DMS153 treated with DMSO at 0.1 percent for 48 hours (cell line): ENCODE measurements around the gene BBS1.
A peak's percentile ranks its signal among the peaks of the same experiment; 100 is the strongest.

Experiments used
- DNase-seq: peaks from one replicate; lab custom pipeline; 2025; ENCODE audit not compliant: unreplicated experiment; lab: John Stamatoyannopoulos, UW

The BBS1 gene

DNA sequence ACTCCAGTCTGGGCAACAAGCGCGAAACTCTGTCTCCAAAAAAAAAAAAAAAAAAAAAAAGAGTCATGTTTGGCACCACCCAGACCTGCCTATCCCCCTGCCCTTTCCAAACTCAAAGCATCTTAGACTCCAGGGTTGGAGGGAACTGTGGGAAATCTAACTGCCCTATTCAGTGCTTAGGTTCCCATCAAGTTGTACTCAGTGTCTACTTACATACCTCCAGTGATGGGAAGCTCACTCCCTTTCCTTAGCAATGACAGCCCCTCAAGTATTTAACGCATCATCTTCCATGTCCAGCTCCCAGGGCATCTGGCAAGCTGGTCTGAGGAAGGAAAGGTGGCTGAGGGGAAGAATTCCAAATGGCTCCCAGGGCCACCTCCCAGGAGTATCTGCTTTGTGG lies 39.3 kb downstream of the BBS1 start:
- no peak for DNase-seq

DNA sequence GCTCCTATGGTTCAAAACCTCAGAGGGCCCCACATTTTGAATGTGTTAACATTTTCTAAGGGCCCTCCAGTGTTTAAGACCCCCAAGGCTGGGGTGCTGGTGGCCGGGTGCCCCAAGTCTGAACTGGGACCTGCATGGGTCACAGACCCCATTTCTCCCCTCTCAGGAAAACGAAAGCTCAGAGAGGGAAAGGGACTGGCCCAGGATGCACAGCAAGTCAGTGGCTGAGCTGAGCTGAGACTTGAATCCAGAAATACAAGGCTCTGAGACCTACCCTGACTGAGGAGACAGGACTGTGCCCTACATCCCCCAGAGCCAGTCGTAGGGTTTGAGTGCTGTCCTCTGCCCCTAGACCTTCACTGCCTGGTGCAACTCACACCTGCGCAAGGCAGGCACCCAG lies 40.5 kb downstream of the BBS1 start:
- DNase-seq = no peak

DNA sequence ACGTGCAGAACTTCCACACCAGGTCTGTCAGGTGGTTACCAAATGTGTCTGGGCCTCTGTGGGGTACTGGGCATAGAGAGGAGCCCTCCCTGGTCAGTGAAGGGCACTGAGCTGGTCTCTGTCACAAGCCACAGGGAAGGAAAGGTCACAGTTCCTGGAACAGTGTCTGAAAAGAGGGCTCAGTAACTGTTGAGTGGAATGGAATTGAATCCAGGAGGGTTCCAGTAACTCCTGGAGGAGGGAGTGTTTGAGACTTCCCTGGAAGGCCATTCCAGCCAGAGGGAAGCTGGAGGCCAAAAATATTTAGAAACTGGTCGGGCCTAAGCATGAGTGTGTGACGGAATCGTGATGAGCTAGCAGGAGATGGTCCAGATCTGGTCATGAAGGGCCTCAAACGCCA lies 44.2 kb downstream of the BBS1 start:
- no peak for DNase-seq

DNA sequence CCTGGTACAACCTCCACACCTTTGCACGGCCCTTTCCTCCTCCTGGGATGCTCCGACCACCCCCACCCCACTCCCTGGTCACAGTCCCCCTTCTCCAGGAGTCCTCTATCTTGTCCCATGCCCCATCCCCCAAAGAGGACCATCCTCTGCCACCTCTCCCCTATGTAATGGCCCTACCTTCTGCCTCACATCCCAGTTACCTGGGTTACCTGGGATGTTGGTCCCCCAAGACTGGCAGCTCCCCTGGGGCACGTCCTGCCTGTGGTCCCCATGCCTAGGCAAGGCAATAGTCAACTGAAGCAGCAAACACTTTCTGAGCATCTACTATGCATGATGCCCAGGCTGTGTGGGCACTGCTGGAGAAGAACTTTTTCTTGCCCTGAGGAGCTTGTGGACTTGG lies 45.0 kb downstream of the BBS1 start:
- DNase-seq = no peak

DNA sequence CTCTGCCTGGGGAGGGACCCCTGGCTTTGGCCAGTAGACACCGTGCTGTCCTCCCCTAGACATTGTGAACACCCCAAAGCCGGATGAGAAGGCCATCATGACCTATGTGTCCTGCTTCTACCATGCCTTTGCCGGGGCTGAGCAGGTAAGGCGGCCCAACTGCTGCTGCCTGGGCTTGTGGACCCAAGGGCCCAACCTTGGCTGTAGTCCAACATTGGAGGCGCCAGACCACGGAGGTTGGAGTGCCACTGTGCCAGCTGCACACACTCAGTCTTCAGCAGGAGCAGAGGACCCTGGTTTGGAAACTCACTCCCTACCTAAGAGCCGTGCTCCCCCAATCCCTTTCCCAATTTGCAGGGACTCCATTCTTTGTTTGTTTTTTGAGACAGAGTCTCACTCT lies 45.7 kb downstream of the BBS1 start:
- DNase-seq = no peak

DNA sequence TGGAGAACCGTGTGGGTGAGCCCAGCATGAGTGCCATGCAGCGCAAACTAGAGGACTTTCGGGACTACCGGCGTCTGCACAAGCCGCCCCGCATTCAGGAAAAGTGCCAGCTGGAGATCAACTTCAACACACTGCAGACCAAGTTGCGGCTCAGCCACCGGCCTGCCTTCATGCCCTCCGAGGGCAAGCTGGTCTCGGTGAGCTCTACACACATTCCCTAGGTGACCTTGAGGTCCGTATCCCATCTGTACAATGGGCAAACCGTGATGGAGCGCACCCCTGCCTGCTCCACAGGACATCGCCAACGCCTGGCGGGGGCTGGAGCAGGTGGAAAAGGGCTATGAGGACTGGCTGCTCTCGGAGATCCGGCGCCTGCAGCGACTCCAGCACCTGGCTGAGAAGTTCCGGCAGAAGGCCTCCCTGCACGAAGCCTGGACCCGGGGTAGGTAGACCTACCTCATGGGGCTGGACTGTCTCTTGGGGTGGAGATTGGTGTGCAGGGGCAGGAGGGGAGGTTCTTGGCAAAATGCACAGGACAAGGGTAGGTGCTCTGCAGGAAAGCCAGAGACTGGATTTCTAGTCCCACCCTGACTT lies 47.4 kb downstream of the BBS1 start:
- DNase-seq = no peak

DNA sequence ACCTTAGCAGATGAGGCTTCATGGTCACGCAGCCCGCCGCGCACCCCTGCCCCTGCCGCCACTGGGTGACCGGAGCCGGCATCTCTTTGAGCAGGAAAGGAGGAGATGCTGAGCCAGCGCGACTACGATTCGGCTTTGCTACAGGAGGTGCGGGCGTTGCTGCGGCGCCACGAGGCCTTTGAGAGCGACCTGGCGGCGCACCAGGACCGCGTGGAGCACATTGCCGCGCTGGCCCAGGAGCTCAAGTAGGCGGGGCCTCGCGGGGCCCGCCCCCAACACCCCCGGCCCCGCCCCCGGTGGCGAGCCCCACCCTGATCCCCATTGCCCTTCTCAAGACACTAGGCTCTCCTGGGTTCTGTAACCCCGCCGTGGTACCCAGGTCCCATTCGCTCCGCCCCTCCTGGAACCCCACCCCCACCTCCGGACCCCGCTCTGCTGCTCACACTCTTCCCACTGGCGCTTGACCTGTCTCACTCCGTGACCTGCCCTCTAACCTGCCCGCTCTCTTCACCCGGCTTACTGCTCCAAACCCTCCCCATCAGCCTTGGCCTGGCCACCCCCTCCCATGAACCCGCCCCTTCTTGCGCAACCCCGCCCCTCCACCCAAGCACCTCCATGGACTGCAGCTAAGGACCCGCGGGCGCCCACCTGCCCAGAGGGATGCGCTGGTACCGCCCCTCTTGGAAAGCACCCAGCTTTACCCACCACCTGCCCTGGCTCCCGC lies 48.9 kb downstream of the BBS1 start:
- DNase-seq = no peak

DNA sequence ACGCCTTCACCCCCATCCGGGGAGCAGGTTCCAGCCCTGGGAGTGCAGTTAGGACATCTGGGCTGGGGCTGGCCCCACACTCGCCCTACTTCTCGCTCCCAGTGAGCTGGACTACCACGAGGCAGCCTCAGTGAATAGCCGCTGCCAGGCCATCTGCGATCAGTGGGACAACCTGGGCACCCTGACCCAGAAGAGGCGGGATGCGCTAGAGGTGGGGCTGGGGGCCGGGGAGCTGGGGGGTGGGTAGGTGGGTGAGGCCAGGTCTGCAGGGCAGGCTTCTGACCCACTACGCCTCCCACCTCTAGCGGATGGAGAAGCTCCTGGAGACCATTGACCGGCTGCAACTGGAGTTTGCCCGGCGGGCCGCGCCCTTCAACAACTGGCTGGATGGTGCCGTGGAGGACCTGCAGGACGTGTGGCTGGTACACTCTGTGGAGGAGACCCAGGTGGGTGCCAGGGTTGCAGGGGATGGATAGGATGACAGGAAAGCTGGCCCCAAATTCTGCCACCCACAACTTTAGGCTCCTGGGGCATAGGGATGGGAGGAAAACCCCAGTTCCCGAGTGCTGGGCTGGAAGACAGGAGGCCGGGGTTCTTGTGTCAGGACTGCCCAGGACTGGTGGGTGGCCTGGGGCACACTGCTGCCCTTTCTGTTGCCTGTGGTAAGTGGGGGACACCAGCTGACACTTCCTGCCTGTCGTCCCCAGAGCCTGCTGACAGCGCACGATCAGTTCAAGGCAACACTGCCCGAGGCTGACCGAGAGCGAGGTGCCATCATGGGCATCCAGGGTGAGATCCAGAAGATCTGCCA lies 49.6 kb downstream of the BBS1 start:
- DNase-seq = no peak

DNA sequence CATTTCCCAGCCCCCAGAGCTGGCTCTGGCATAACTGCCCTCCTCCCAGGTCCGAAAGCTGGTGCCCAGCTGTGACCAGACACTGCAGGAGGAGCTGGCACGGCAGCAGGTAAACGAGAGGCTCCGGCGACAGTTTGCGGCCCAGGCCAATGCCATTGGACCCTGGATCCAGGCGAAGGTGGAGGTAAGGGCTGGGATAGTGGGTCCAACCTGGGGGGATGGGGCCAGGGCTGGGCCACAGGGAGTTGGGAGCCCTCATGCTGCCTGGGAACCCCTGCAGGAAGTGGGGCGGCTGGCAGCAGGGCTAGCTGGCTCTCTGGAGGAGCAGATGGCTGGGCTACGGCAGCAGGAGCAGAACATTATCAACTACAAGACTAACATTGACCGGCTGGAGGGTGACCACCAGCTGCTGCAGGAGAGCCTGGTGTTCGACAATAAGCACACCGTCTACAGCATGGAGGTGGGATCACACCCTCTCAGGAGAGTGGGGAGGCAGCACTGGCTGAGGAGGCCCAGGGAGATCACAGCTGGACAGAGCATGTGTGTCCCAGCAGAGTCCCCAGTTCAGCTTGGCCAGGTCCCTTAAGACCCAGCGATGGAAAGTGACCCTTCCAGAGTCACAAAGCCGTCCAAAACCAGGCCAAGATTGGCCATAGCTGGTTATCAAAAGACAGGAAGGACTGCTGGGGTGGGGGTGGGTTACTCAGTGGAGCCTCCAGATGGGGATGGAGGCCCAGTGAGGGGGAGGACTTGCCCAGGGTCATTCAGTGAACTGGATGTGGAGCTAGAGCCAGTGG lies 50.9 kb downstream of the BBS1 start:
- no peak for DNase-seq

DNA sequence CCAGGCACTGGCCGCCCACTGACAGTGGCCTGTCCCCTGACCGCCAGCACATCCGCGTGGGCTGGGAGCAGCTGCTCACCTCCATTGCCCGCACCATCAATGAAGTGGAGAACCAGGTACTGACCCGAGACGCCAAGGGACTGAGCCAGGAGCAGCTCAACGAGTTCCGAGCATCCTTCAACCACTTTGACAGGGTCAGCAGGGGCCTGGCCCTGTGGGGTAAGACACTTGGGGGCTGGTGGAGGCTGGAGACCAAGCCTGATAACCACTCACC lies 51.5 kb downstream of the BBS1 start:
- no peak for DNase-seq

DNA sequence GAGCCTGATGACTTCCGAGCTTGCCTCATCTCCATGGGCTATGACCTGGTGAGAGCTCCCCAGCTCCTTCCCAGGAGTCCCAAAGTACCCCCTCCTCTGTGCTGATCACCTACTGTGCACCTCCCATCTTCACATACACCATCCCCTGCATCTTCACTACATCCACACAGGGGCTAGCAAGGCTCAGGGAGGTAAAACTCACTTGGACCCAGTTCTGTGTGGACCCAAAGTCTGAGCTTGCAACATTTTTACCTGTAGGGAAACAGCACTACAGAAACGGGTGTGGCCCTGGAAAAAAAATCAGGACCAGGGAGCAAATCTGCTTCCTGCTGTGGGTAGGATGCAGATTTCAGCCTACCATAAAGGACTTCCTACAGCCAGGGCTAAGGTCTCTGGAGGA lies 51.8 kb downstream of the BBS1 start:
- no peak for DNase-seq

DNA sequence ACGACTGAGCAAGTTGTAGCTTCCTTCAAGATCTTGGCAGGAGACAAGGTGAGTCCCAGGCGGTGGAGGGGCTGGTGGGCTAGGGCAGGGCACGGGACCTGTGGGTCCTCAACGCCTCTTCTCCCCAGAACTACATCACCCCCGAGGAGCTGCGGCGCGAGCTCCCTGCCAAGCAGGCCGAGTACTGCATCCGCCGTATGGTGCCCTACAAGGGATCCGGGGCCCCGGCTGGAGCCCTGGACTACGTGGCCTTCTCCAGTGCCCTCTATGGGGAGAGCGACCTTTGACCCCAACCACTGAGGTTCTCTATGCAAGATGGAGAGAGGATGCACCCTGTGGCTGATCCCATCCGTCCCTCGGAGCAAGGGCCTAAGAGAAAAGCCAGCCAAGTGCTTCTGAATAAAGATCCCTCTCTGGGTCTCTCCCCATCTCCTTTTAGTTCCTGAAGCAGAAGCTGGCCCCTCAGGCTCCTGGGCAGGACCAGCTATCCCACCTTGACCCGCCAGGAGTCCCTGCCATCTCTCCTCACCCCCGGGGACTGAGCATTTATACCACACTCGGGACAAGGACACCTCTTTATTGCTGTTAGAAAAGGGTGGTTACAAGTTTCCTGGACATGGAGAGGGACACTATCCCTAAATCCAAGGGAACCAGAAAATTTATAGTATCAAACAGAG lies 52.6 kb downstream of the BBS1 start:
- DNase-seq = no peak

DNA sequence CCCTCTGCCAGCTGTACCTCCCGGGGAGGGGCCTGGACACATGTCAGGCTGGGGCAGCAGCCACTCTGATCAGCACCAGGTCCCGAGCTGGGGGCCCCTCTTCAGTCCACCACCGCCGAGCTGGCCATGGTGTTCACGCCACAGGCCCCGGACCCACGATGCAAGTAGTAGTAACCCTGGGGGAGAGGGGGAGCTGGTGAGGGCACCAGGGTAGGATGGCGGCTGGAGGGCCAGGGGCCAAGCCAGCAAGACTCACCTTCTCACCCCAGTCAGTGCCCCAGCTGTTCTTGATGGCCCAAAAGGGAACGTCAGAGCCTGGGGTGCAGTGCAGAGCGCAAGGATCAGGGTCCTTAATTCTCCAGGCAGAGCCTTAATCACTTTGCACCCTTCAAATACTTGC lies 53.4 kb downstream of the BBS1 start:
- DNase-seq = no peak

DNA sequence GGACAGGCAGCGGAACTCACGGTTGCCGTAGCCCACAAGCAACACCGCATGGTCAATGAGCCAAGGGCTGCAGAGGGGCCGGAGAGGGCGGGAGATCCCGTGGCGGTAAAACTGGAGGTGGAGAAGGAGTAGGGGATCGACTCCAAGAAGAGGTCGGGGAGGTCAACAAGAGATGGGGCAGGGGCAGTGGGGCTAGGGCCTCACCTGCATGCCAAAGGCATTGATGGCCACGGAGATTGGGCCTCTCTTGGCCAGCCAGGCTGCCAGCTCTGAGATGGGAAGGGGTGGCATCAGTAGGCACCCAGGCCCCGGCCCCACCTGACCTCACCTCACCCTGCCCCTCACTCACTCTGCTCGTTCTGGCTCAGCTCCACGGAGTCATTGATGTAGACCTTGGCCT lies 54.1 kb downstream of the BBS1 start:
- DNase-seq = no peak

DNA sequence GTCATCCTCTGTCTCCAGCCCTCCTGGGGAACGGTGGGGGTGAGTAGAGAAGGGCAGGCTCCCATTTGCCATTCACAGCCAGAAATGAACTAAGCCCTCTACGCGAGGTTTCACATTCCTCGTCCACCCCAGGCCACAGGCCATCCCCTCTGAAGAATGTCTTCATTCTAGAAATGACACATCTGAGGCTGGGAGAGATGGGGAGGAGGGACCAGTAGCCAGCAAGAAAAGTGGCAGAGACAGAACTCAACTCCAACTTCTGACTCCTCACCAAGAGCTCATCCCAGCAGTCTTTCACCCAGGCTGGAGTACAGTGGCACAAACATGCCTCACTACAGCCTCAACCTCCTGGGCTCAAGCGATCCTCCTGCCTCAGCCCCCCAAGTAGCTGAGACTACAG lies 54.5 kb downstream of the BBS1 start:
- no peak for DNase-seq

DNA sequence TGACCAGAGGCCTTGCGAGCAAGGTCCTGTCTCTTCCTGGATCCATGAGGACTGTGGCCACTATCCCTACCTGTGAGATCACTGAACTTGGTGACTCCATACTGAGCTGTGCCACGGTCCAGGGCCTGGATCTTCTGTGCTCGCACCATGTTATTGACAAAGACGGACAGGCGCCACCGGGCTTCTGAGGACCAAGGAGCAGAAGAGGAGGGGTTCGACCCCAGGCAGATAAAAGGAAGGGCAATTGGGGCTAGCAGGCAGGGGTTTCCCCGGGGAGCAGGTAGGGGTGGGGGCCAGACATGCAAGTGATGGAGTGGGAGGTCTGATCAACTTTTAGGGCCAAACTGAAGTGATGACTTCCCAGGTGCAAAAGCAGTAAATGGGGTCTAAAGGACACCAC lies 55.8 kb downstream of the BBS1 start:
- no peak for DNase-seq

DNA sequence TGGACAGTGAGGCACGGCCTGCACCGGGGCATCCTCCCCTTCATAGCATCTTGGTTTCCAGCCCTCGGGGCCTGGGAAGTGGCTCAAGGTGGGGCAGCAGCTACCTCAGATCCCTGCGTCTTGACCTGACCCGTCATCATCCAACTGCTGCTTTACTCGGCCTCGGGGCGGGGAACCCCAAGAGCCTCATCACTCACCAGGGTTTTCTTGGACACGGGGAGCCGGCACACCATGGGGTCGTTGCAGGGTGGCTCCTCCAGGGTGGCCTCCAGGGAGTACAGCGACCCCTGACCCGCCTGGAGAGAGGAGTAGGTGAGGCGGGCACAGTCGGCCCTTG lies 57.3 kb downstream of the BBS1 start:
- DNase-seq = no peak

DNA sequence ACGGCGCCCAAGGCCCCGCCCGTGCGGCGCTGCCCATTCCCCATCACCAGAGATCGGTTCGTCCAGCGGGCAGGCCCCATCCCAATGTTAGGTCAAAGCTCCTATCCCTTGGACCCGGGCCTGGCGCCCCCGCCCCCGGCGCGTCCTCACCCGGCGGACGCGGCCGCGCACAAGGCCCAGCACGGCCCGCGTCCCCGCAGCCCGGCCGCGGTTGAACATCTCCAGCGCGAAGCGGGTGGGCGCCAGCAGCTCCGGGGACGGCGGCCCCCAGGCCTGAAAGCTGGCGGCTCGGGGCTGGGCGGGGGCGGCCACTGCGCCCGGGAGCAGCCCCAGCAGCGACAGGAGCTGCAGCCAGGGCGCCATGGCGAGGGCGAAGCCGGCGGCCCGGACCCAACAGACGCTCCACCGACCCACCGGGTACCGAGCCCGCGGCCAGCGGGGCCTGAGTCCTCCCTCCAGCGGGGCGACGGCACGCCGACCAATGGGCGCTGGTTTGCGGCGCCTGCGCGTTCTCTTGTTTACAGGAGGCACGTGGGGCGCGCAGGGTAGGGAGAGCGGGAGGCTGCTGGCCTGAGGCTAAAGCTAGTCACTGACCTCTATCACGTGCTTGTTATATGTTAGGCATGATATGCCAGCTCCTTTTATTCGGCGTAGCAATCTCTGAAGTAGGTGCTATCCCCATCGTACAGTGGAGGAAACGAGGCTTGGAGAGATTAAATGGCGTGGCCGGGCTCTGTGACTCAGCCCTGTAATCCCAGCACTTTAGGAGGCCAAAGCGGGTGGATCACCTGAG lies 57.9 kb downstream of the BBS1 start, which contains the start of gene CTSF:
Gene CTSF, minus strand, starts transcription at position 483 of the 793 bp plus-strand sequence. Its CDS starts 120 bp downstream, at position 363.
- peak; percentile 58 for DNase-seq

DNA sequence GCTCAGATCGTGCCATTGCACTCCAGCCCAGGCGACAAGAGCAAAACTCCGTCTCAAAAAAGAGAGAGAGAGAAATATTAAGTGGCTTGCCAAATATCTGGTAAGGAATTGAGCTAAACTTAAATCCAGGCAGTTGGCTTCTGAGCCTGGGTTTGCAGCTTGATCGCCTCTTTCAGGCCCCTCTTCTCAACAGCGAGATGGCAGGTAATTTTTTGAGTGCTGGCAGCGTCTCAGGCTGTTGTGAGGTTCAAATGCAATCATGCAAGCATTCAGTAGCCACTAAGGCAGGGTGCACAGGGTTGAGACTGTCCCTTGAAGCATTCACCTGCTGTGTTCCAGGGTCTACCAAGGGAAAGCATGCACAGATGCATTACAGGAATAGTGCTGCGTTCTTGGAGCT lies 58.6 kb downstream of the BBS1 start:
- DNase-seq = no peak

DNA sequence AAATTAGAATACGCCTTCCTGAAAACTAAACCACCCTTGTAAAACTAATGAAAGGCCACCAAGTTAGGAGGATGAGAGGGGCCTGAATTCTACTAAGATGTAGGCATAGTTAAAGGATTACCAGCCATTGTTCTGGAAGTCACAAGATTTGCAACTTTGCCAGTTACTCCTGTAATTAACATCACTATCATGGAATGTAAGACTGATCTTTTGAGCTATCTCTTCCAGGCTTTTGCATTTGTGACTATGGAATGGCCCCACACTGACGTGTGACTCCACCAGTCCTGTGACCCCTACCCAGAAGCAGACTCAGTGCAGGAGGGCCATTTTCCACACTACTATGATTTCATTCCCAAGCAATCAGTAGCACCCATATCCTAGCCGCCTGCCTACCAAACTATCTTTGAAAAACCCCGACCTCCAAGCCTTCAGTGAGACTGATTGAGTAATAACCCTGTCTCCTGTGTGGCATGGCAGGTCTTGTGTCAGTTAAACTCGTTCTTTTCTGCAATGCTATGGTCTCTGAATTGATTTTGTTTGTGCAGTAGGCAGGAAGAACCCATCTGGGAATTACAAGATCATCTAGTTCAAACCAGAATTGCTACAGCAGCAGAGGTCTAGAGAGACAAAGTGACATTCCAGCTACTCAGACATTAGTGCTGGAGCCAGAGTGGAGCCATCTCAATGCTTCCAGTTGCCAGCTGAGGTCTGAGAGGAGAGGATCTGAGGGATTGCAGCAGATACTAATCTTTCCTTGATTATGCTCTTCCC lies 59.8 kb downstream of the BBS1 start:
- DNase-seq = no peak
